GM23248 (cell line): Measurements from ENCODE around the gene SLC35C1.

Experiments used
- EZH2 ChIP-seq: fragments of 200-600 bp; sonication (generic); IDR thresholded peaks from 2 replicates; pipeline ENCODE4 v1.6.1; 2018; ENCODE audit warnings: antibody characterized with exemption, mild to moderate bottlenecking; ENCODE audit not compliant: insufficient read depth, poor library complexity, severe bottlenecking
- EZH2phosphoT487 ChIP-seq: fragments of 200-600 bp; sonication (generic); IDR thresholded peaks from 2 replicates; pipeline ENCODE4 v1.6.1; 2018; ENCODE audit warnings: antibody characterized with exemption, moderate library complexity, mild to moderate bottlenecking, low read depth; ENCODE audit not compliant: insufficient read depth

DNA sequence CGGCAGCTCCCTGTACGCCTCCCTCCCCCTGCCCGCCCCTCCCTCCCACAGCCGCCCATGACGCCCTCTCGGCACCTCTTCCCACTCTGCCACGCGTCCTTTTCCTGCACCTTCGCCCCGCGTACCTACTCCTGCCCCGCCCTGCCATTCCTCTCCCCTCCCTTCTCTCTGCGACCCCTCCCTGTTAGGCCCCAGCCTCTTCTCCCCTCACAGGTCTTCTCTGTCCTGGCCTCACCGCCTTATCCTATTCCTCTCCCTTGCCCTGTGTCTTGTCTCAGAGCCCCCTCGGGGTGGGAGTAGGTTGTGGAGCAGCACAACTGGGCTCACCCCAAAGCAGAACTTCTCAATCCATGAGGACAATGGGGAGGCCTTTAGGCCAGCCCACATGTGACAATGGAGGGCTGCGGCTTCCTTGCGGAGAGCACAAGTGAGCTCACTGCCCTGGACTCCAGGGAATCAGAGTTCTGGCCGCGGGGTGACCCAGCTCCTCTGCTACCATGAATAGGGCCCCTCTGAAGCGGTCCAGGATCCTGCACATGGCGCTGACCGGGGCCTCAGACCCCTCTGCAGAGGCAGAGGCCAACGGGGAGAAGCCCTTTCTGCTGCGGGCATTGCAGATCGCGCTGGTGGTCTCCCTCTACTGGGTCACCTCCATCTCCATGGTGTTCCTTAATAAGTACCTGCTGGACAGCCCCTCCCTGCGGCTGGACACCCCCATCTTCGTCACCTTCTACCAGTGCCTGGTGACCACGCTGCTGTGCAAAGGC lies 539 bp downstream of the SLC35C1 start:
- TF ChIP-seq EZH2: no peak
- no peak for TF ChIP-seq EZH2phosphoT487
